GM11168 (cell line): ENCODE measurements around the gene CT47C1.

Experiments used
- in situ Hi-C: fragments of 300-500 bp; cut with MboI; formaldehyde crosslinking; loops from one replicate; pipeline ENCODE4 v1.12.0; 2022; ENCODE audit warnings: low sequenced_read_pairs; ENCODE audit not compliant: unreplicated experiment

Gene CT47C1

DNA sequence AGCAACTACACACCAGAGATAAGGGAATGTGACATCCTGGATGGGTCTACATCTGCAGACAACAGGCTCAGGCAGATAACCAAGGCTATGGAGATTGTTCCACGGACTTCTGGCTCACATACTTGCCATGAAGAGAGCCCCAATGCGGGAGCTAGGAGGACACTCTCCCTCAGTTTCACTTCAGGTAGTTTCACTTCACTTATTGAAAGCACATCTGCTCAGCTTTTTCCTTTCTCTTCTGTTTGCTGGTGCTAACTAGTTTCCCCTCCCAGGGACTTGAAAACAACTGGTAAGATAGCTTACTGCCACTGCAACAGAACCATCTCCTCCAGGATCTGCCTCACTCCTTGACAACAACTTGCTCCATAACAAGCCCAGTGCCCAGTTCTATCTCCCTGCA, 1.4 kb upstream of the CT47C1 start:
- in situ Hi-C loops, result no loop called here

DNA sequence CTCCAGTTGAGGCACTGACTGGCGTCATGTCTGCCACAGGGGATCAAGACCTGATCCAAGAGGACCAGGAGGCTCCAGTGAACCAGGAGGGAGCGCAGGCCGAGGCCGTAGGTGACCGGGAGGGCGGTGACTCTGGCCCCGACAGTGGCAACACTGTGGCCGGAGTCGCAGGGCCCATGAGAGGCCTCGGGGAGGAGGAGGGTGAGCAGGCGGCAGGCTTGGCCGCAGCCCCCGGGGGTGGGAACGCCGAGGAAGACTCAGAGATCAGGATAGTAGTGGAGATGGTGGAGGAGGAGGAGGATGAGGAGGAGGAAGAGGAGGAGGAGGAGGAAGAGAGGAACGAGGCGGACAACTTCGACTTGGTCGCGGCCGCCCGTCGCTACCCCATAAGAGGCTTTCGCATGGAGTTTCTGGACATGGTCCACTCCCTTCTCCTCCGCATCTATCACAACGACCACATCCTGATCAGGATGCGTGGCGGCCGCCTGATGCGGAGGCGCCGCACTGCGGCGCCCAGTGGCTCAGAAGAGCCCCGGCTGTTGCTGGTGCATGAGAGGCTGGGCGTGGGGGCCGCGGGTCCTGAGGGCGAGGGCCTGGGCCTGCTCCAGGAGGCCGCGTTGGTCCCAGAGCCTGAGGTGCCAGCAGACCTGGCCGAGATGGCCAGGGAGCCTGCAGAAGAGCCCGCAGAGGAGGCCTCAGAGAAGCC, 560 bp downstream of the CT47C1 start:
- in situ Hi-C loops, result no loop called here

DNA sequence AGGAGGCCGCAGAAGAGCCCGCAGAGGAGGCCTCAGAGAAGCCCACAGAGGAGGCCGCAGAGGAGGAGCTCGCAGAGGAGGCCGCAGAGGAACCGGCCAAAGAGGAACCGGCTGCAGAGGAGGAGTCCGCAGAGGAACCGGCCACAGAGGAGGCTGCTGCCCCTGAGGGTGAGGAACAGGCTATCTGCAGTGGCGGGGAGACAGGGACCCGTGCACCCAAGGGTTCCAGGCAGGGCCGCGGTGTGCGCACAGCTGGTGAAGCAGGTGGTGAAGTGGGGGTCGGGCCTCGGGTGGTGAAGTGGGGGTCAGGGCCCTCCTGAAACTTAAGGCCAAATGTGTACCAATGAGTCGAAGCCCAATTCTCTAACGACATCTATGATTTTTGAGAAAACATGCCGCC, 1.1 kb downstream of the CT47C1 start:
- in situ Hi-C loops, result no loop called here

DNA sequence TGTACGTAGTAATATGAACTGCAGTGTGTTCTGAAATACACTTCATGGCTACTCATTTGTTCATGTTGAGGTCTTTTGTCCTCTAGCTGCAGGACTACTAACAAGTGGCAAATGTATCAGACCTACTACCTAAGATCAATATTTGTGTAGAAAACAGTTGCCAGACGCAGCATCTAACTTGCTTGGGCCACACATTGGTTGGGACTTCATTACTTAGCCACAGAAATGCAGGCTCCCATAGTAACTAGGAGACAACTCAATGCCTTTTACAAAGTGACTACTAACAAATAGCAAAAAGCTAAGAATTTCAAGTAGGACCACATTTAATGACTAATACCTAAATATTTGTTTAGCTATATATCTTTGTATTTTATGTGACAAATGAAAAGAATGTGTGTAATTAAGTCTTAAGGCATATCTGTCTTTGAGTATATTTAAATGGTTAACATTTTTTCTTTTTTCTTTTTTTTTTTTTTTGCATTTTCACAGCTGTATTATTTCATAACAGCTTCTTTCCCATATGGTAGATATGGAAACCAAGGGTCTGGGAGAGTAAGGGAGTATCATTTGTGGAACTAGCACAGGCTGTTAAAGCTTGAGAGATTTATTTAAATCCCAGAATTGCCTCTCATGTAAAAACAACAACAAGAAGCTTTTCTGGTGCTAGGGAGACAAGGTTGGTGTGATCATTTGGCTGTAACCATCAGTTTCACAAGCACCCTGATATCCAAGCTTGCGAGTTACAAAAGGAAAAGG, 2.7 kb downstream of the CT47C1 start:
- in situ Hi-C loops, result no loop called here

DNA sequence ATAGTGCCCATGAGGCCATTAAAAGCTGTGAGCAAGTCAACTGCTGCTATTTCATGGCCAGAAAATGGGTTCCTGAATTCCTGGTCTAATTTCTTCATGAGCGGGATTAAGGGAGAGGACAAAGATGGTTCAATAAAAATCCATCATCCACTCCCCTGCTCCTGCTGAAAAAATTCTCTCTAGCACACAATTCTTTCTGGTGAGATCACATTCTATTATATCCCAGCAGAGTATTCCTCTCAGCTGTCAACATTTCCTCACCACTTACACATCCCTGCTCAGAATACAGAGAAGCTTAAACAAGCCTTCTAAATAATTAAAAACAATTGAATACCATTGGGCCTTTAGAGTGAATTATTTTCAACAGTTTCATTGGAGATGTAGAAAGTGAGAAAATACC, 9.5 kb downstream of the CT47C1 start:
- in situ Hi-C loops, result no loop called here

DNA sequence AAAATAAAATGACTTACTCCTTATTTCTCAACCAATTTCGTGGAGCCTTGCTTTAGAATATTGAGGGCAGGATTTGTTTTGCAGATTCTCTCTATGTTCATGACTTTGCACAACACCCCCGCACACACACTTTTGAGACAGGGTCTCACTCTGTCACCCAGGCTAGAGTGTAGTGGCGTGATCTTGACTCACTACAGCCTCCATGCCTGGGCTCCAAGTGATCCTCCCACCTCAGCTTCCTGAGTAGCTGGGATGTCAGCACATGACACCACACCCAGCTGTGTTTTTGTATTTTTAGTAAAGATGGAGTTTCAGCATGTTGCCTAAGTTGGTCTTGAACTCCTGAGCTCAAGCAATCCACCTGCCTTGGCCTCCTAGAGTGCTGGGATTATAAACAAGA, 12.0 kb downstream of the CT47C1 start:
- in situ Hi-C loops, result no loop called here

DNA sequence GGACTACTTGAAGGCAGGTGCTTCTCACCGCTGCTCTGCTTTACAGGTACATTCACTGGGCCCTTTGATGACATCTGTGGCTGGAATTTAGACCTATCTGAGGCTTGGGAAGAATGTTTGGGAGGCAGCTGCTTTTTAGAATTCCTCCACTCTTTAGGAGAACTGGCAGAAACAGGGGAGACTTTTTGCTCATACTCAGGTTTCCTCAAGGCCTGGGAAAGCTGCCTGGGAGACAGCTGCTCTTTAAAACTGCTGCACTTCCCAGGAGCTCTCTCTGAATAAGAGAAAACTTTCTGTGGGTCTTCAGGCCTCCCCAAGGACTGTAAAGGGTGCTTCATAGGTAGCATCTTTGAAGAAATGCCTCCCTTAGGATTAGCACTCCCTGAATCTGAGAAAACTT, 14.3 kb downstream of the CT47C1 start:
- in situ Hi-C loops, result no loop called here

DNA sequence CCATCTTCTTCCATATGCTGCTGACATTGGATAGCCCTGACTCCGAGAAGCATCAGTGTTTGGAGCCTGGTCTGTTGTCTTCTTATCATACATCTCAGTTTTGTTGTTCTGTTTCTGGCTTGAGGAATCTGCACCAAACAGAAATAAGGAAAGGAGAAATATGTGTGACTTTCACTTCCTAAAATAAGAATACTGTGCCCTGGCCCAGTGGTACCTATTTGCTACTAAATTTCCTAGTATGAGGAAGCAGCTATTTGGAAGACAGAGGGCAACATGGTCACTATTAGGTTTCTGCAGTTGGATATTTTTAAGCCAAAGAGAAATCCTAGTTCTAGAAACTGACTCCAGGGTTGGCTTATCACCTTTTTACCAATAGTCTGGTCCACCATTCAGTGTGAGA, 16.8 kb downstream of the CT47C1 start:
- in situ Hi-C loops, result no loop called here

DNA sequence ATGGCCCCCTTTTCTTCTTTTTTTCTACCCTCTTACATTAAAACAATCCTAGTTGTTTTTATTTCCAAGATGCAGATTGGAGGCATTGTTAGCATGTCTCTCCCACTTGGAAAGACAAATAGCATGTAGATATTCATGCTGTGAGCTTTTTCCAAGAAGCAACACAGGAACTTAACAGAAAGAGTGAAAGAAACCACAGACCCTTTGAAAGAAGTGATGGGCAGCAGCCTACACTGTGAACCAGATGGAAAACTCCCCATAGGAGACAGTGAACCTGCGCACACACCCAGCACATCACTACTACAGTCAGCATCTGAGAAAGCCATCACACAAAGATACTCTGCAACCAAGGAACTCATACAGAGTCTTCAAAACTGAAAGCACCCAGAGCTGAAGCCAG, 17.8 kb downstream of the CT47C1 start:
- in situ Hi-C loops, result no loop called here

DNA sequence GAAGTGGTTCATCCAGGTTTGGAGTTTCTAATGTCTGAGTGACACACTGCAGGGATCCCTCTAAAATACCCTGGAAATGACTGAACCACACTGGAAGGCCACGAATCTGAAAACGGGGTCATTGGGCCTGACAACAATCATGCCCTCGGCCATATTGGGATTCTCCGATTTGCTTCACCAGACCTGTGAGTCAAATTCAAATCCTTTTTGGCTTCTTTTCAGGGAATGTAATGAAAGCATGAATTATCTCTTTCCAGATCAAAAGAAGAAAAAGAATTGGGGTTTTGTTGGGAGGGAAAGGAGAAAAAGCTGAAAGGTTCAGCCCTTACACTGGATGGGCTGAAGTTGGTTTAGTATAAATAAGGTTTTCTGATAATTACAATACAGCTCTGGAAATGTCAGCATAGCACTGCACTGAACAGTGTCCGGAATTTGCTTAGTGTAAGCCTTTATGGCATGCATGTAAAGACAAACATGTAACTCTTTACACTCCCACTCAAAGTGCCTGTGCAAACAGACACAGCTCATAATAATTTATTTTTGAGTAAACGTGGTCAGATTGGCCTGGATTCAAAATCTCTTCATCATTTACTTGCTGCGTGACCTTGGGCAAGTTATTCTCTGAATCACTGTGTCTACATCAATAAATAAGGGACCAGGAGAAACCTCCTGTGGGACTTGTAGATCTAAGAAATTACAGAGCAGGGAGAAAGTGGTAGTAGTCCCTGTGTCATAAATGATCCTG, 21.4 kb downstream of the CT47C1 start:
- in situ Hi-C loops, result no loop called here

DNA sequence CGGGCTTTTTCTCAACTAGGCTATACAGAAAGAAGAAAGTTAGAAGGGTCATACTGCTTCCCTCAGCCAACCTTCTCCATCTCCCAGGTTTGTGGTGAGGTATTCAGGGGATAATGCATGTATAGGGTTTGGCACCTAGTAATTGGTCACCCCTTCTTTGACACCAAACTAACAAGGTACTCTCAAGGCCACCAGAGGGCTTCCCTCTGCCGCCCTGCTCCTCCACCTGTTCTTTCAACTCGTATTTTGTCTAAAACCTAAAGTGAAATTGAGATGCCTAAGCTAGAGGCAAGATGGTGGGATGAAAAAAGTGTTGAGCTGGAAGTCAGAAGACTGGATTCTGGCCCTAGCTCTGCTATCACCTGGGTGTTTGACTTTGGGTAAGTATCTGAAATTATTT, 22.0 kb downstream of the CT47C1 start:
- in situ Hi-C loops, result no loop called here

DNA sequence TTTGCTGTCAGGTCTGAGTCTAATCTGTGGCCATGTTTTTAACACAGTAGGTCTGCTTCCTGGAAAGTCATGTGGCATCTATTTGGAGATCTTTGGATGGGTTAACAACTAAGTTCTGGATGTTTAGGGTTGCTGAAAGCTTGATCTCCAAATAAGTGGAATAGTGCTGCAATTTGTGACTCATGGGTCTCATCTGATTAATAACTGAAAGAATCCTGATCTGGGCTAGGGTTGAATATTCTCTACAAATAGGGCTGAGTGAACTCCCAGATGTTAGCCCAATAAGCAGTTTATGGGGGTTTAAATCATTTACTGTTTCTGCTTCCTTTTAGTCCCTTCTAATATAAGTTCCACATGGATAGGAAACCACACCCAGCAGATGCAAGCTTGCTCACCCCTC, 23.1 kb downstream of the CT47C1 start:
- in situ Hi-C loops, result no loop called here

DNA sequence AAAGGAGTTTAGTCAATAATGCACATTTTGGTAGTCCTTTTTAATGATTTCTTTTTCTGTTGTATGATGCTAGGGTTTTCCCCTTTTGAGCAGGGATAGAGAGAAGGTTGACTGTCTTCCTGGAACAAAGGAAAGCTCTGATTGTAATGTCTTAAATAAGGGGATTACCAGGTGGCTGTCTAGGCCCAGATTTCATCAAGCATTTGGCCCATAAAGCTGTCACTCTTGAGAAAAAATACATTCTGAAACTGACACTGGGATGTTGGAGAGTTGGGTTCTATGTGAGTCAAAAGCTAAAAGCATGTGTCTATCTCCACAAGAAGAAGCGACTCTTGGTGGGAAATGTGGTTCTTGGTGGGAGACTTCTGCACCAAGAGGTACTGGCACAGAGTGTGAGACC, 28.4 kb downstream of the CT47C1 start:
- in situ Hi-C loops, result no loop called here

DNA sequence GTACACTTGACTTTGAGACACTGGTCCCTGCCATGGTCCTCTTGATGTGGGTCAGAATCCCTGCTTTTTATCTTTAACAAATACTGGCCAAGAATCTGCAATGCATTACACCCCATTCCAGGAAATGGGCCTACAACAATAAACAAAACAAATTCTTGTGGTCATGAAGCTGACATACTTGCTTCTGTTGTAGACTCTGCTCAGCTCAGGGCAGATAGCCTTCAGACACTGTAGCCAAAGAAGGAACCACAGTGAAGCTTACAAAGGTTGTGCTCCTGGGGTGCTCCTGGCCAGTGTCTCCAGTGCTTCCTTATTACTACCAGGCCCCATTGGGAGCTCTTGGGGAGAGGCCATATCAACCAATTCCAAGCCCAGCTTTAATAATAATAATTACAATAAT, 33.0 kb downstream of the CT47C1 start:
- in situ Hi-C loops, result no loop called here

DNA sequence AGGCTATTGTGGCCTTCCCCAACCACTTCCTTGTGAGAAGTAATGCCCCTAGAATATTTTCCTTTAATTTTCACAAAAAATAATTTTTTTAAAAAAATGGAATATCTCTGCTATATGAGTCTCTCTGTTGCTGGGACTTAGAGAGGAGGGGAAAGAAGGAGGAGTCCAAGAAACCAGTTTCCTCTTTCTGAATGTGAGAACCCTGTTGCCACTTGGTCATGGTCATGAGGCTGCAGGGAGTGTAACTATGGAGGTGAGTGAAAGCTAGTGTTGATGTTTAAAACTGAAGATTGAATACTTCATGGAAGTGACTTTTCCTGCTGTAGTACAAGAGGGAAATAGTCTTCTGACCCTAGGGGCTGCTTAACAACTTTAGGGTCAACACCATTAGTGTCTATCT, 34.4 kb downstream of the CT47C1 start:
- in situ Hi-C loops, result no loop called here

DNA sequence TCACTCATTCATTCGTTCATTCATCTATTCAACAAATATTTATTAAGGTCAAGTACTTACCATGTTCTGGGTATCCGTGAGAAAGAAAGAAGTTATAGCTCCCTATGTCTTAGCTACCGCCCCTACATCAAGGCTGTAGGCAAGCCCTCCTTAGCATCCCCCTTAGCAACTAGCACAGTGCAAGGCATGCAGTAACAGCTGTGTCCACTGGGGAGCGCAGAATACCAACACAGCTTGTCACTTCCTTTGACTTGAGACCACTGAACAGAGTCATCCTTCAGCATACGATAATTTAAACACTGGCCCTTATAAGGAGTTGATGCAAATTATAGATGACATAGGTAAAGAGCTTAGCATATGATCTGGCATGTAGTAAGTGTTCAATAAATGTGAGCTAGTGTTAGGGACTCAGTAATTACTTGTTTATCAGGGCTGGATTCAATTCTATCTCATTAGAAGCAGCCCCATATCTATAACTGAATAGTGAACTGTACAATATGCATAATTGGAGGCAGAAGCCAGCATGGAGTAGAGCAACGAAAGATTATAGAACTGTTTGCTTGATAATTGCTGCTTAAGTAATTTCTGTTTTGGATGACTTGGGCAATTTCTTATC, 46.1 kb downstream of the CT47C1 start:
- in situ Hi-C loops, result no loop called here

DNA sequence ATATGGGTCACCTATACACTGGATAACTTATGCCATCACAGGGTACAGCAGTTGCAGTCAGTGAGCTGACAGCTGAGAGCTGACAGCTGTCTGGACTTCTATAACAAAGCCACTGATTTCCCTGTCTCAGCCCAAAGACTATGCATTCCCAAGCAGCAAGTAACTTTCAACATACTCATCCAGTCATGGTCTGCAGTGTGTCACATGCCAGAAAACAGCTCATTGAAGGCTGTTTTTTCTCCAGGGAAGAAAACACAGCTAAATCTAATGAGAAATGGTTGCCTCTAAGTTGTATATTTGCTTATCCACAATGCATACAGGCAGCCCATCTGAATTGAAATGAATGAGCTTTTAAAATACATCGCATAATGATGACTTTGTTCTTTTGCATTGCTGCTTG, 48.5 kb downstream of the CT47C1 start:
- in situ Hi-C loops, result loop anchor here (10.0 kb wide), 1 partner anchor 143 kb away; no protein-coding TSS in a partner anchor
